GM12878 (cell line): Measurements from ENCODE around the gene PIEZO2. TPM values are rescaled to one million over a fixed set of nuclear protein-coding genes. Genes with fewer than 3 reads are reported as not detected.

ENCODE experiments used
- ATAC-seq: fragments of 200-7000 bp; cut with Tn5 transposase; 3 replicates; pipeline ENCODE4 v1.9.1; 2020; ENCODE audit warnings: mild to moderate bottlenecking, moderate library complexity
- BruUV-seq: library from RNA; stranded (reverse); fragments of 400-500 nt; replicated peaks from 2 replicates; lab custom pipeline; 2021; lab: Mats Ljungman, UMichigan
- CTCF ChIA-PET: fragments of 300-600 bp; sonication (Branson Sonifier 250); formaldehyde crosslinking; extraction: SDS; loops from one replicate; lab custom pipeline; 2021; ENCODE audit warnings: inconsistent platforms; lab: Yijun Ruan, JAX
- POLR2A ChIA-PET: fragments of 350-600 bp; formaldehyde crosslinking; extraction: SDS; loops from one replicate; lab custom pipeline; 2021; ENCODE audit warnings: inconsistent platforms; lab: Charles Lee
- RAD21 ChIA-PET: fragments of 300-600 bp; sonication (Branson Sonifier 250); formaldehyde crosslinking; loops from one replicate; lab custom pipeline; 2023; ENCODE audit warnings: antibody characterized with exemption; ENCODE audit not compliant: unreplicated experiment; lab: Charles Lee
- SMC1A ChIA-PET: fragments of 300-600 bp; sonication (Branson Sonifier 250); formaldehyde crosslinking; loops from one replicate; lab custom pipeline; 2023; ENCODE audit not compliant: unreplicated experiment, uncharacterized antibody; lab: Charles Lee
- DNase-seq: peaks from one replicate; pipeline ENCODE4 v3.0.0-alpha.2; 2011; ENCODE audit warnings: low read depth, low spot score
- FAIRE-seq: peaks from 3 replicates; lab custom pipeline; 2011; peaks lifted over from hg19 to GRCh38; lab: Jason Lieb, UNC
- H2AFZ ChIP-seq: 2 replicates; pipeline ENCODE4 v1.6.0; 2011; ENCODE audit warnings: low read depth, low read length, control low read depth; ENCODE audit not compliant: control insufficient read depth
- H3K27ac ChIP-seq: 2 replicates; pipeline ENCODE4 v1.5.1; 2011; ENCODE audit warnings: control low read depth; ENCODE audit not compliant: control insufficient read depth, insufficient read depth
- H3K27me3 ChIP-seq, 2 experiments: replicated peaks in 1 of 2; 2 replicates each; pipeline versions ENCODE4 v1.6.0 to v1.6.1; 2011; ENCODE audit warnings: low read length in 1 of 2; ENCODE audit not compliant: control insufficient read depth in 2 of 2, insufficient read depth in 2 of 2
- H3K36me3 ChIP-seq, 2 experiments: 2 replicates each; pipeline ENCODE4 v1.5.1; 2011; ENCODE audit warnings: low read length in 1 of 2; ENCODE audit not compliant: control insufficient read depth in 2 of 2, insufficient read depth in 2 of 2
- H3K4me1 ChIP-seq: 2 replicates; pipeline ENCODE4 v1.6.1; 2011; ENCODE audit warnings: mild to moderate bottlenecking, low read length, moderate library complexity, mixed read lengths; ENCODE audit not compliant: control insufficient read depth, insufficient read depth
- H3K4me2 ChIP-seq: 2 replicates; pipeline ENCODE4 v1.6.0; 2011; ENCODE audit warnings: control low read depth; ENCODE audit not compliant: control insufficient read depth, insufficient read depth
- H3K4me3 ChIP-seq: fragments of 200-600 bp; sonication (generic); 2 replicates; pipeline ENCODE4 v1.5.1; 2016
- H3K79me2 ChIP-seq: 2 replicates; pipeline ENCODE4 v1.6.0; 2011; ENCODE audit warnings: low read length; ENCODE audit not compliant: control insufficient read depth, insufficient read depth
- H3K9ac ChIP-seq: 2 replicates; pipeline ENCODE4 v1.8.0; 2011; ENCODE audit warnings: low read length, control low read depth, mixed read lengths; ENCODE audit not compliant: control insufficient read depth, insufficient read depth
- H3K9me3 ChIP-seq: replicated peaks from 3 replicates; pipeline ENCODE4 v1.5.1; 2011; ENCODE audit warnings: mild to moderate bottlenecking, low read length; ENCODE audit not compliant: control insufficient read depth, insufficient read depth
- H4K20me1 ChIP-seq: 2 replicates; pipeline ENCODE4 v1.6.0; 2011; ENCODE audit not compliant: control insufficient read depth, insufficient read depth
- ETV6 ChIP-seq, 2 experiments: fragments of 450-650 bp in 1 of 2; IDR thresholded peaks in 1 of 2; conservative IDR thresholded peaks in 1 of 2; 2 replicates each; pipeline ENCODE4 v1.6.1; 2014; ENCODE audit warnings: antibody characterized with exemption in 1 of 2, borderline replicate concordance in 1 of 2, low read depth in 1 of 2, mild to moderate bottlenecking in 1 of 2, moderate library complexity in 1 of 2
- GATAD2B ChIP-seq: fragments of 450-650 bp; conservative IDR thresholded peaks from 2 replicates; pipeline ENCODE4 v1.6.1; 2017; ENCODE audit warnings: low read depth, mild to moderate bottlenecking, moderate library complexity
- HDAC2 ChIP-seq: fragments of 200-600 bp; sonication (generic); IDR thresholded peaks from 2 replicates; pipeline ENCODE4 v1.6.1; 2017
- IRF4 ChIP-seq: IDR thresholded peaks from 2 replicates; pipeline ENCODE4 v1.6.1; 2011; ENCODE audit warnings: low read depth, low read length
- NR2F1 ChIP-seq: fragments of 450-650 bp; conservative IDR thresholded peaks from 2 replicates; pipeline ENCODE4 v1.6.1; 2017; ENCODE audit warnings: mild to moderate bottlenecking
- WGBS: methylation state at CpG from one replicate; pipeline ENCODE4 v1.1.6; 2016; ENCODE audit warnings: low lambda C conversion rate; ENCODE audit not compliant: insufficient replicate concordance, insufficient coverage; ENCODE audit errors: missing lambda C conversion rate; 5-methylcytosine and 5-hydroxymethylcytosine counted together
- in situ Hi-C: fragments of 300-500 bp; cut with MboI; formaldehyde crosslinking; loops from 9 replicates; pipeline ENCODE4 v1.14.3; 2018; ENCODE audit warnings: mixed read lengths
- intact Hi-C: fragments of 100-400 bp; cut with micrococcal nuclease; formaldehyde crosslinking; loops from one replicate; pipeline ENCODE4 v1.14.2; 2022; ENCODE audit not compliant: unreplicated experiment
- polyA plus RNA-seq, 11 experiments: library from polyadenylated mRNA; depleted of rRNA in 4 of 11; unstranded in 6 of 11; stranded (reverse) in 5 of 11; fragments of >200 nt; fragmentation: Nextera tagmentation in 4 of 11; fragmentation: Illumina TruSeq in 1 of 11; extraction: Ambion mirVana in 4 of 11; extraction: Trizol in 1 of 11; gene quantifications; 1 replicate in 1 of 11; 2 replicates in 10 of 11; pipeline versions ENCODE4 v1.2.1 to v1.2.3, GENCODE V29; 2011 to 2016; ENCODE audit warnings: inconsistent platforms in 2 of 11, missing spikeins in 2 of 11, low read depth in 1 of 11
- total RNA-seq, 4 experiments: library from RNA; depleted of rRNA in 3 of 4; stranded (reverse); fragments of >200 nt in 3 of 4; fragmentation: Illumina TruSeq in 1 of 4; extraction: Trizol in 1 of 4; gene quantifications; 2 replicates each; pipeline versions ENCODE4 v1.2.1 to v1.2.3, GENCODE V29; 2013 to 2021
- TF ChIP-seq, protein P1 (sequence below): fragments of 450-650 bp; IDR thresholded peaks from 2 replicates; pipeline ENCODE4 v1.6.1; 2018; ENCODE audit warnings: mild to moderate bottlenecking, low read depth, moderate library complexity; ENCODE audit not compliant: partially characterized antibody
- TF ChIP-seq, protein P2 (sequence below): fragments of 450-650 bp; IDR thresholded peaks from 2 replicates; pipeline ENCODE4 v1.6.1; 2018; ENCODE audit warnings: borderline replicate concordance, mild to moderate bottlenecking; ENCODE audit not compliant: partially characterized antibody
- TF ChIP-seq, protein P3 (sequence below): fragments of 150-350 bp; IDR thresholded peaks from 2 replicates; pipeline ENCODE4 v1.6.1; 2014; ENCODE audit warnings: mild to moderate bottlenecking, low read depth, low read length
- TF ChIP-seq, protein P4 (sequence below): fragments of 450-650 bp; IDR thresholded peaks from 2 replicates; pipeline ENCODE4 v1.6.1; 2016; ENCODE audit warnings: mild to moderate bottlenecking
- TF ChIP-seq, protein P5 (sequence below): fragments of 450-650 bp; IDR thresholded peaks from 2 replicates; pipeline ENCODE4 v1.6.1; 2017; ENCODE audit warnings: borderline replicate concordance

PIEZO2 gene
- total and polyA plus RNA-seq, 10 of the 15 experiments (the other 5 are each of a cell fraction or from before 2014, with no cell fraction given): 6.7 to 42.3 (median 27.4) TPM

DNA sequence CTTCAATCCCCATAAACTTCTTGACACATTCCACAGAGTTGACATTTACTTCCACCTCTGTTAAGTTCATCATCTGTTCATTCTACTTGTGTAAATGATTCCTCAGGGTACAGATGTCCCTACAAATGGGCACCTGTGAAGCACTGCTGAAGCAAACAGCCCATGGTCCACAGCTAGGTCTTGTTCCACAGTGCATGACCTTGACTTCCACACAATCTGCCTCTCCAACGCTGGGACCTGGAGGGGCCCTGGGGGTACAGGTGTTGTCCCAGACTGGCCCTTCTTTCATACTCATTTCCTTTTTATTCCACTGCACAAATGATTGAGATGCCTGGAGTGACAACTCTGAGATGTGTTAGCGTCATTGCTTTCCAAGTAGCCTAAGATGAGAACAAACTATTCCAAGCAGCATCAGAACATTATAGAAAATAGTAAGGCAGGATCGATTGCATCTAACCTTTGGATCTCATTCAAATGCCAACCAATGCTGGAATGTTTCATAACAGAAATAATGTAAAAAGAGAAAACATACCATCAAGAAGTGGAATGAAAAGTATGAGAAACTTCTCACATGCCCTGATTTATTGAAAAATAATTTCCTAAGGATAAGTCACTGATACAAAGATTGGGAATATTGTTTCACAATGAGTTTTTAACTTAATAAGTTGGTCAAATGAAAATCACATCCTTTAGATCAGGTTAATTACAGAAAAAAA, 31.2 kb downstream of the PIEZO2 start (continued):
- TF ChIP-seq, protein P1, sequence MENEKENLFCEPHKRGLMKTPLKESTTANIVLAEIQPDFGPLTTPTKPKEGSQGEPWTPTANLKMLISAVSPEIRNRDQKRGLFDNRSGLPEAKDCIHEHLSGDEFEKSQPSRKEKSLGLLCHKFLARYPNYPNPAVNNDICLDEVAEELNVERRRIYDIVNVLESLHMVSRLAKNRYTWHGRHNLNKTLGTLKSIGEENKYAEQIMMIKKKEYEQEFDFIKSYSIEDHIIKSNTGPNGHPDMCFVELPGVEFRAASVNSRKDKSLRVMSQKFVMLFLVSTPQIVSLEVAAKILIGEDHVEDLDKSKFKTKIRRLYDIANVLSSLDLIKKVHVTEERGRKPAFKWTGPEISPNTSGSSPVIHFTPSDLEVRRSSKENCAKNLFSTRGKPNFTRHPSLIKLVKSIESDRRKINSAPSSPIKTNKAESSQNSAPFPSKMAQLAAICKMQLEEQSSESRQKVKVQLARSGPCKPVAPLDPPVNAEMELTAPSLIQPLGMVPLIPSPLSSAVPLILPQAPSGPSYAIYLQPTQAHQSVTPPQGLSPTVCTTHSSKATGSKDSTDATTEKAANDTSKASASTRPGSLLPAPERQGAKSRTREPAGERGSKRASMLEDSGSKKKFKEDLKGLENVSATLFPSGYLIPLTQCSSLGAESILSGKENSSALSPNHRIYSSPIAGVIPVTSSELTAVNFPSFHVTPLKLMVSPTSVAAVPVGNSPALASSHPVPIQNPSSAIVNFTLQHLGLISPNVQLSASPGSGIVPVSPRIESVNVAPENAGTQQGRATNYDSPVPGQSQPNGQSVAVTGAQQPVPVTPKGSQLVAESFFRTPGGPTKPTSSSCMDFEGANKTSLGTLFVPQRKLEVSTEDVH: no peak
- TF ChIP-seq, all 136 proteins: peak for 0

DNA sequence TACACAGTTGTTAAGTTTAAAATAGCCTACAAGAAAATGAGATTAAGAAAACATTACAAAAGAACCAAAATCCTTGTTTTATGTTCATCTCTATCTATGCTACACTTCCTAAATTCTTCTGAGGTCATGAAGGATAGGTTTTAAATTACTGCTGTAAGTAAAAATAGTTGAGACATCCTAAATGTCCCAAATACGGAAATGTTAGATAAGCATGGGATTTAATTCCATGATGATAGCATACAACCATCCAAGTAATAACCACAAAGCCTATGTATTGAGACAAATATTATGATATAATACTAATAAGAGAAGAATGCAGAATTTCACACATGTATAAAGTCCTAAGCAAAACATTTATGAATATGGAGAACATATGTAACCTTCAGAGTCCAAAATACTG, 34.1 kb downstream of the PIEZO2 start:
- H3K27me3 ChIP-seq: no peaks in the 10 kb centered on the region
- H3K4me3 ChIP-seq: no peak overlapping the region
- no peak overlapping the region for H2AFZ ChIP-seq
- no peak overlapping the region for H3K27ac ChIP-seq
- in situ Hi-C loops (no loop called here), intact Hi-C loops (no loop called here)
- DNase-seq: no peak
- ATAC-seq: no peak
- no peaks in the 10 kb centered on the region; the same call in none of the 3 replicates for H3K9me3 ChIP-seq
- peaks cover 0 to 4% of the 10 kb centered on the region in 2 experiments; a peak in 1 of 4 replicates for H3K36me3 ChIP-seq
- RAD21 ChIA-PET: interaction anchor here (0.9 to 1.0 kb wide), 2 partner anchors 22 to 23 kb away, joined by 3 read pairs; no protein-coding TSS in a partner anchor
- CTCF ChIA-PET: interaction anchor here (0.6 to 2.2 kb wide), 7 partner anchors 9 to 415 kb away, joined by 3 to 6 read pairs (median 4); no protein-coding TSS in a partner anchor
- H3K4me2 ChIP-seq: no peak overlapping the region
- SMC1A ChIA-PET: interaction anchor here (0.6 to 1.5 kb wide), 4 partner anchors 25 to 593 kb away, joined by 3 to 5 read pairs (median 3); no protein-coding TSS in a partner anchor
- no peaks in the 10 kb centered on the region; the same call in 1 of the 2 replicates for H3K4me1 ChIP-seq
- no peaks in the 10 kb centered on the region for H4K20me1 ChIP-seq
- peaks cover 29% of the 10 kb centered on the region for H3K79me2 ChIP-seq
- H3K9ac ChIP-seq: no peak overlapping the region
- POLR2A ChIA-PET: interaction anchor here (1.0 kb wide), 1 partner anchor 22 kb away, joined by 3 read pairs; no protein-coding TSS in a partner anchor
- no TSS peak for BruUV-seq
- FAIRE-seq: no peak
- WGBS: 48% methylated on average over 1 of the region's 1 CpG
- TF ChIP-seq, protein P2, sequence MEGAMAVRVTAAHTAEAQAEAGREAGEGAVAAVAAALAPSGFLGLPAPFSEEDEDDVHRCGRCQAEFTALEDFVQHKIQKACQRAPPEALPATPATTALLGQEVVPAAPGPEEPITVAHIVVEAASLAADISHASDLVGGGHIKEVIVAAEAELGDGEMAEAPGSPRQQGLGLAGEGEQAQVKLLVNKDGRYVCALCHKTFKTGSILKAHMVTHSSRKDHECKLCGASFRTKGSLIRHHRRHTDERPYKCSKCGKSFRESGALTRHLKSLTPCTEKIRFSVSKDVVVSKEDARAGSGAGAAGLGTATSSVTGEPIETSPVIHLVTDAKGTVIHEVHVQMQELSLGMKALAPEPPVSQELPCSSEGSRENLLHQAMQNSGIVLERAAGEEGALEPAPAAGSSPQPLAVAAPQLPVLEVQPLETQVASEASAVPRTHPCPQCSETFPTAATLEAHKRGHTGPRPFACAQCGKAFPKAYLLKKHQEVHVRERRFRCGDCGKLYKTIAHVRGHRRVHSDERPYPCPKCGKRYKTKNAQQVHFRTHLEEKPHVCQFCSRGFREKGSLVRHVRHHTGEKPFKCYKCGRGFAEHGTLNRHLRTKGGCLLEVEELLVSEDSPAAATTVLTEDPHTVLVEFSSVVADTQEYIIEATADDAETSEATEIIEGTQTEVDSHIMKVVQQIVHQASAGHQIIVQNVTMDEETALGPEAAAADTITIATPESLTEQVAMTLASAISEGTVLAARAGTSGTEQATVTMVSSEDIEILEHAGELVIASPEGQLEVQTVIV: no peak
- TF ChIP-seq NR2F1 (no peak), ETV6 (conservative IDR thresholded peaks at IDR 0.05 in 1 of 2, IDR thresholded peaks at IDR 0.05 in 1 of 2; ENCODE audit: borderline replicate concordance in 1 of 2, low read depth in 1 of 2) (no peak), GATAD2B (no peak), HDAC2 (no peak), IRF4 (no peak)
- TF ChIP-seq, protein P3, sequence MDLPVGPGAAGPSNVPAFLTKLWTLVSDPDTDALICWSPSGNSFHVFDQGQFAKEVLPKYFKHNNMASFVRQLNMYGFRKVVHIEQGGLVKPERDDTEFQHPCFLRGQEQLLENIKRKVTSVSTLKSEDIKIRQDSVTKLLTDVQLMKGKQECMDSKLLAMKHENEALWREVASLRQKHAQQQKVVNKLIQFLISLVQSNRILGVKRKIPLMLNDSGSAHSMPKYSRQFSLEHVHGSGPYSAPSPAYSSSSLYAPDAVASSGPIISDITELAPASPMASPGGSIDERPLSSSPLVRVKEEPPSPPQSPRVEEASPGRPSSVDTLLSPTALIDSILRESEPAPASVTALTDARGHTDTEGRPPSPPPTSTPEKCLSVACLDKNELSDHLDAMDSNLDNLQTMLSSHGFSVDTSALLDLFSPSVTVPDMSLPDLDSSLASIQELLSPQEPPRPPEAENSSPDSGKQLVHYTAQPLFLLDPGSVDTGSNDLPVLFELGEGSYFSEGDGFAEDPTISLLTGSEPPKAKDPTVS: no peak
- TF ChIP-seq, protein P4, sequence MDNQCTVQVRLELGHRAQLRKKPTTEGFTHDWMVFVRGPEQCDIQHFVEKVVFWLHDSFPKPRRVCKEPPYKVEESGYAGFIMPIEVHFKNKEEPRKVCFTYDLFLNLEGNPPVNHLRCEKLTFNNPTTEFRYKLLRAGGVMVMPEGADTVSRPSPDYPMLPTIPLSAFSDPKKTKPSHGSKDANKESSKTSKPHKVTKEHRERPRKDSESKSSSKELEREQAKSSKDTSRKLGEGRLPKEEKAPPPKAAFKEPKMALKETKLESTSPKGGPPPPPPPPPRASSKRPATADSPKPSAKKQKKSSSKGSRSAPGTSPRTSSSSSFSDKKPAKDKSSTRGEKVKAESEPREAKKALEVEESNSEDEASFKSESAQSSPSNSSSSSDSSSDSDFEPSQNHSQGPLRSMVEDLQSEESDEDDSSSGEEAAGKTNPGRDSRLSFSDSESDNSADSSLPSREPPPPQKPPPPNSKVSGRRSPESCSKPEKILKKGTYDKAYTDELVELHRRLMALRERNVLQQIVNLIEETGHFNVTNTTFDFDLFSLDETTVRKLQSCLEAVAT: no peak
- TF ChIP-seq, protein P5, sequence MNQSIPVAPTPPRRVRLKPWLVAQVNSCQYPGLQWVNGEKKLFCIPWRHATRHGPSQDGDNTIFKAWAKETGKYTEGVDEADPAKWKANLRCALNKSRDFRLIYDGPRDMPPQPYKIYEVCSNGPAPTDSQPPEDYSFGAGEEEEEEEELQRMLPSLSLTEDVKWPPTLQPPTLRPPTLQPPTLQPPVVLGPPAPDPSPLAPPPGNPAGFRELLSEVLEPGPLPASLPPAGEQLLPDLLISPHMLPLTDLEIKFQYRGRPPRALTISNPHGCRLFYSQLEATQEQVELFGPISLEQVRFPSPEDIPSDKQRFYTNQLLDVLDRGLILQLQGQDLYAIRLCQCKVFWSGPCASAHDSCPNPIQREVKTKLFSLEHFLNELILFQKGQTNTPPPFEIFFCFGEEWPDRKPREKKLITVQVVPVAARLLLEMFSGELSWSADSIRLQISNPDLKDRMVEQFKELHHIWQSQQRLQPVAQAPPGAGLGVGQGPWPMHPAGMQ: no peak
